SK-N-SH treated with all-trans-retinoic acid at 6 μM for 48 hours (cell line): ENCODE results near the gene PTPRN2.

ENCODE experiments used
- ARNTL ChIP-seq: fragments of 450-650 bp; formaldehyde crosslinking; IDR thresholded peaks from 2 replicates; pipeline ENCODE4 v1.5.0; 2020; ENCODE audit warnings: low read depth, mild to moderate bottlenecking, moderate library complexity, borderline replicate concordance
- BACH2 ChIP-seq: fragments of 250-450 bp; sonication (Bioruptor Pico); IDR thresholded peaks from 2 replicates; pipeline ENCODE4 v1.9.0; 2021; ENCODE audit warnings: mild to moderate bottlenecking, borderline replicate concordance
- GLIS3 ChIP-seq: fragments of 250-450 bp; sonication (Bioruptor Pico); IDR thresholded peaks from 2 replicates; pipeline ENCODE4 v1.5.0; 2020; ENCODE audit warnings: mild to moderate bottlenecking, moderate library complexity
- RARB ChIP-seq: fragments of 250-450 bp; sonication (Bioruptor Pico); IDR thresholded peaks from 2 replicates; pipeline ENCODE4 v1.8.0; 2021; ENCODE audit warnings: mild to moderate bottlenecking, moderate library complexity
- SNAI2 ChIP-seq: fragments of 250-450 bp; sonication (Bioruptor Pico); IDR thresholded peaks from 2 replicates; pipeline ENCODE4 v1.5.0; 2020; ENCODE audit warnings: mild to moderate bottlenecking, moderate library complexity
- TCF4 ChIP-seq: fragments of 250-450 bp; sonication (Bioruptor Pico); IDR thresholded peaks from 2 replicates; pipeline ENCODE4 v1.8.0; 2021; ENCODE audit warnings: mild to moderate bottlenecking, moderate library complexity, borderline replicate concordance
- ZFP3 ChIP-seq: fragments of 250-450 bp; sonication (Bioruptor Pico); IDR thresholded peaks from 2 replicates; pipeline ENCODE4 v1.5.0; 2020; ENCODE audit warnings: mild to moderate bottlenecking, moderate library complexity
- ZFP30 ChIP-seq: fragments of 450-650 bp; formaldehyde crosslinking; IDR thresholded peaks from 2 replicates; pipeline ENCODE4 v1.5.0; 2022; ENCODE audit warnings: mild to moderate bottlenecking, moderate library complexity
- ZNF8 ChIP-seq: fragments of 450-650 bp; formaldehyde crosslinking; IDR thresholded peaks from 2 replicates; pipeline ENCODE4 v1.5.0; 2020; ENCODE audit warnings: mild to moderate bottlenecking, moderate library complexity
- TF ChIP-seq, protein P1 (sequence below): fragments of 250-450 bp; sonication (Bioruptor Pico); IDR thresholded peaks from 2 replicates; pipeline ENCODE4 v1.8.0; 2020; ENCODE audit warnings: mild to moderate bottlenecking, moderate library complexity, borderline replicate concordance
- TF ChIP-seq, protein P2 (sequence below): fragments of 250-450 bp; sonication (Bioruptor Pico); IDR thresholded peaks from 2 replicates; pipeline ENCODE4 v1.5.0; 2020; ENCODE audit warnings: mild to moderate bottlenecking, moderate library complexity
- TF ChIP-seq, protein P3 (sequence below): fragments of 250-450 bp; sonication (Bioruptor Pico); IDR thresholded peaks from 2 replicates; pipeline ENCODE4 v1.5.1; 2020; ENCODE audit warnings: low read depth, mild to moderate bottlenecking, moderate library complexity

- TF ChIP-seq ARNTL (CRISPR knock-in tag) (no peak), RARB (CRISPR knock-in tag) (no peak), TCF4 (CRISPR knock-in tag) (no peak), ZFP3 (no peak), ZNF8 (CRISPR knock-in tag) (no peak), GLIS3 (no peak), BACH2 (CRISPR knock-in tag) (no peak), SNAI2 (CRISPR knock-in tag) (no peak), ZFP30 (CRISPR knock-in tag) (no peak)
- TF ChIP-seq, protein P1, sequence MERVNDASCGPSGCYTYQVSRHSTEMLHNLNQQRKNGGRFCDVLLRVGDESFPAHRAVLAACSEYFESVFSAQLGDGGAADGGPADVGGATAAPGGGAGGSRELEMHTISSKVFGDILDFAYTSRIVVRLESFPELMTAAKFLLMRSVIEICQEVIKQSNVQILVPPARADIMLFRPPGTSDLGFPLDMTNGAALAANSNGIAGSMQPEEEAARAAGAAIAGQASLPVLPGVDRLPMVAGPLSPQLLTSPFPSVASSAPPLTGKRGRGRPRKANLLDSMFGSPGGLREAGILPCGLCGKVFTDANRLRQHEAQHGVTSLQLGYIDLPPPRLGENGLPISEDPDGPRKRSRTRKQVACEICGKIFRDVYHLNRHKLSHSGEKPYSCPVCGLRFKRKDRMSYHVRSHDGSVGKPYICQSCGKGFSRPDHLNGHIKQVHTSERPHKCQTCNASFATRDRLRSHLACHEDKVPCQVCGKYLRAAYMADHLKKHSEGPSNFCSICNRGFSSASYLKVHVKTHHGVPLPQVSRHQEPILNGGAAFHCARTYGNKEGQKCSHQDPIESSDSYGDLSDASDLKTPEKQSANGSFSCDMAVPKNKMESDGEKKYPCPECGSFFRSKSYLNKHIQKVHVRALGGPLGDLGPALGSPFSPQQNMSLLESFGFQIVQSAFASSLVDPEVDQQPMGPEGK (CRISPR knock-in tag): no peak
- TF ChIP-seq, protein P2, sequence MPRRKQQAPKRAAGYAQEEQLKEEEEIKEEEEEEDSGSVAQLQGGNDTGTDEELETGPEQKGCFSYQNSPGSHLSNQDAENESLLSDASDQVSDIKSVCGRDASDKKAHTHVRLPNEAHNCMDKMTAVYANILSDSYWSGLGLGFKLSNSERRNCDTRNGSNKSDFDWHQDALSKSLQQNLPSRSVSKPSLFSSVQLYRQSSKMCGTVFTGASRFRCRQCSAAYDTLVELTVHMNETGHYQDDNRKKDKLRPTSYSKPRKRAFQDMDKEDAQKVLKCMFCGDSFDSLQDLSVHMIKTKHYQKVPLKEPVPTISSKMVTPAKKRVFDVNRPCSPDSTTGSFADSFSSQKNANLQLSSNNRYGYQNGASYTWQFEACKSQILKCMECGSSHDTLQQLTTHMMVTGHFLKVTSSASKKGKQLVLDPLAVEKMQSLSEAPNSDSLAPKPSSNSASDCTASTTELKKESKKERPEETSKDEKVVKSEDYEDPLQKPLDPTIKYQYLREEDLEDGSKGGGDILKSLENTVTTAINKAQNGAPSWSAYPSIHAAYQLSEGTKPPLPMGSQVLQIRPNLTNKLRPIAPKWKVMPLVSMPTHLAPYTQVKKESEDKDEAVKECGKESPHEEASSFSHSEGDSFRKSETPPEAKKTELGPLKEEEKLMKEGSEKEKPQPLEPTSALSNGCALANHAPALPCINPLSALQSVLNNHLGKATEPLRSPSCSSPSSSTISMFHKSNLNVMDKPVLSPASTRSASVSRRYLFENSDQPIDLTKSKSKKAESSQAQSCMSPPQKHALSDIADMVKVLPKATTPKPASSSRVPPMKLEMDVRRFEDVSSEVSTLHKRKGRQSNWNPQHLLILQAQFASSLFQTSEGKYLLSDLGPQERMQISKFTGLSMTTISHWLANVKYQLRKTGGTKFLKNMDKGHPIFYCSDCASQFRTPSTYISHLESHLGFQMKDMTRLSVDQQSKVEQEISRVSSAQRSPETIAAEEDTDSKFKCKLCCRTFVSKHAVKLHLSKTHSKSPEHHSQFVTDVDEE: no peak
- TF ChIP-seq, protein P3, sequence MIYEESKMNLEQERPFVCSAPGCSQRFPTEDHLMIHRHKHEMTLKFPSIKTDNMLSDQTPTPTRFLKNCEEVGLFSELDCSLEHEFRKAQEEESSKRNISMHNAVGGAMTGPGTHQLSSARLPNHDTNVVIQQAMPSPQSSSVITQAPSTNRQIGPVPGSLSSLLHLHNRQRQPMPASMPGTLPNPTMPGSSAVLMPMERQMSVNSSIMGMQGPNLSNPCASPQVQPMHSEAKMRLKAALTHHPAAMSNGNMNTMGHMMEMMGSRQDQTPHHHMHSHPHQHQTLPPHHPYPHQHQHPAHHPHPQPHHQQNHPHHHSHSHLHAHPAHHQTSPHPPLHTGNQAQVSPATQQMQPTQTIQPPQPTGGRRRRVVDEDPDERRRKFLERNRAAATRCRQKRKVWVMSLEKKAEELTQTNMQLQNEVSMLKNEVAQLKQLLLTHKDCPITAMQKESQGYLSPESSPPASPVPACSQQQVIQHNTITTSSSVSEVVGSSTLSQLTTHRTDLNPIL: no peak
Observed at GRCh38 chr7:158111049-158111751, 476.4 kb downstream of the PTPRN2 start.
